Measurements from ENCODE around the gene FCAMR. TPM values are rescaled to one million over a fixed set of nuclear protein-coding genes. Genes with fewer than 3 reads are reported as not detected.

Gene FCAMR
- total and polyA plus RNA-seq, 2 experiments from 2014 or later = not detected

GRCh38 chr1:206953126-206953525, 17.1 kb downstream of the FCAMR start:
- H3K9me2 ChIP-seq (ENCODE audit: insufficient read depth) = peaks cover 4% of the 10 kb centered on the region; the same call in 1 of the 2 replicates
- no peaks in the 10 kb centered on the region for H3F3A ChIP-seq (replicated peaks; ENCODE audit: low read depth)
- no peaks in the 10 kb centered on the region for H4K20me1 ChIP-seq (replicated peaks; ENCODE audit: insufficient read depth)
- H3K4me1 ChIP-seq (ENCODE audit: insufficient read depth) = no peaks in the 10 kb centered on the region
- DNase-seq (ENCODE audit: low spot score) = no peak
- H3K79me2 ChIP-seq (replicated peaks; ENCODE audit: insufficient read depth) = no peaks in the 10 kb centered on the region
- H3K4me2 ChIP-seq = no peak overlapping the region
- H3K27me3 Mint-ChIP-seq (ENCODE audit: insufficient read depth, low read depth, poor library complexity) = peaks cover 5% of the 10 kb centered on the region
- no peaks in the 10 kb centered on the region for H3K36me3 Mint-ChIP-seq (ENCODE audit: low read depth)
- no peaks in the 10 kb centered on the region for H3K4me1 Mint-ChIP-seq
- no peak overlapping the region for H3K4me3 Mint-ChIP-seq
- ATAC-seq = no peak
- TF ChIP-seq JUNB (IDR thresholded peaks at IDR 0.05; ENCODE audit: unreplicated experiment) = no peak
- TF ChIP-seq POLR2AphosphoS5 (IDR thresholded peaks at IDR 0.05; ENCODE audit: low read depth) = no peak
- no peak for TF ChIP-seq STAT1 (IDR thresholded peaks at IDR 0.05; ENCODE audit: unreplicated experiment)
- TF ChIP-seq ETS1 (IDR thresholded peaks at IDR 0.05) = no peak
- TF ChIP-seq REST (IDR thresholded peaks at IDR 0.05; ENCODE audit: unreplicated experiment) = no peak
- no peak for TF ChIP-seq ZNF331 (CRISPR knock-in tag; IDR thresholded peaks at IDR 0.05; ENCODE audit: low read depth)
- TF ChIP-seq ZNF462 (CRISPR knock-in tag; IDR thresholded peaks at IDR 0.05) = no peak
- TF ChIP-seq ZNF114 (CRISPR knock-in tag; IDR thresholded peaks at IDR 0.05) = no peak
- no peak for TF ChIP-seq NANOG (IDR thresholded peaks at IDR 0.05; ENCODE audit: borderline replicate concordance)
- no peak for TF ChIP-seq EZH2phosphoT487 (IDR thresholded peaks at IDR 0.05; ENCODE audit: unreplicated experiment)
- TF ChIP-seq EZH2 (IDR thresholded peaks at IDR 0.05; ENCODE audit: low read depth, unreplicated experiment) = no peak
- no peak for TF ChIP-seq CREB1 (CRISPR knock-in tag; IDR thresholded peaks at IDR 0.05; ENCODE audit: low read depth)
- H3K27me3 ChIP-seq (ENCODE audit: insufficient read depth) = no peaks in the 10 kb centered on the region
- H3K27ac ChIP-seq (ENCODE audit: low read depth) = no peak overlapping the region
- H3K36me3 ChIP-seq (ENCODE audit: insufficient read depth) = no peaks in the 10 kb centered on the region
- no peak overlapping the region for H2AFZ ChIP-seq
- H3K27ac Mint-ChIP-seq = no peak overlapping the region
- no peaks in the 10 kb centered on the region for H3K9me3 Mint-ChIP-seq
- no peak overlapping the region for H3K4me3 ChIP-seq

Data from GM23338 (cell line).